ENCODE measurements around the gene GPC5. TPM values are rescaled to one million over a fixed set of nuclear protein-coding genes. Genes with fewer than 3 reads are reported as not detected.

Gene GPC5
- total RNA-seq, 1 experiment from 2014 or later: 0.15 TPM

GRCh38 chr13:91576590-91576989, 178.2 kb downstream of the GPC5 start:
- no CpG with 5 or more reads among the region's 2 CpGs for WGBS (ENCODE audit: extremely low coverage, insufficient read length, low lambda C conversion rate)

More at GRCh38 chr13:91576590-91576989, 178.2 kb downstream of the GPC5 start:
- H3K27me3 ChIP-seq (ENCODE audit: insufficient read depth, low read length): no peaks in the 10 kb centered on the region
- no peak overlapping the region for H3K27ac ChIP-seq (ENCODE audit: insufficient read length, low read depth, low read length)
- no peak overlapping the region for H3T11ph ChIP-seq (ENCODE audit: low read length)
- H3K4me1 Mint-ChIP-seq: no peaks in the 10 kb centered on the region
- H4K91ac ChIP-seq (ENCODE audit: insufficient read length, low read depth, low read length): no peak overlapping the region
- H2BK5ac ChIP-seq (ENCODE audit: insufficient read length, low read length): no peak overlapping the region
- no peak overlapping the region for H2AK5ac ChIP-seq (ENCODE audit: insufficient read length, low read length)
- H3K9ac ChIP-seq (ENCODE audit: extremely low read depth, insufficient read length, low read length): no peak overlapping the region
- no peak overlapping the region for H2BK15ac ChIP-seq (ENCODE audit: low read depth, low read length)
- TF ChIP-seq CTCF (conservative IDR thresholded peaks at IDR 0.05): peak; percentile 77
- no peak overlapping the region for H3K4me2 ChIP-seq (ENCODE audit: insufficient read depth, insufficient read length, low read length)
- H3K4me1 ChIP-seq (ENCODE audit: insufficient read depth, low read length): no peaks in the 10 kb centered on the region
- no peak overlapping the region for H3K56ac ChIP-seq (ENCODE audit: insufficient read length, low read depth, low read length)
- DNase-seq: peak; percentile 58
- no peak overlapping the region for H2BK20ac ChIP-seq (ENCODE audit: low read depth, low read length, poor library complexity, severe bottlenecking)
- no peaks in the 10 kb centered on the region for H3K79me2 ChIP-seq (ENCODE audit: insufficient read depth, low read length)
- no peaks in the 10 kb centered on the region for H4K20me1 ChIP-seq (ENCODE audit: control insufficient read depth, insufficient read depth, insufficient read length)
- H2AFZ ChIP-seq (ENCODE audit: low read length): no peak overlapping the region
- H3K4me3 Mint-ChIP-seq: no peak overlapping the region
- H3K9me3 ChIP-seq (ENCODE audit: control insufficient read depth, low read depth, low read length): no peaks in the 10 kb centered on the region
- H3K14ac ChIP-seq (ENCODE audit: insufficient read depth, low read length): no peak overlapping the region
- no peak overlapping the region for H4K5ac ChIP-seq (ENCODE audit: insufficient read length, low read depth, low read length)
- no peak overlapping the region for H2BK12ac ChIP-seq (ENCODE audit: insufficient read length, low read depth, low read length)
- H2BK120ac ChIP-seq (ENCODE audit: low read depth, low read length, poor library complexity, severe bottlenecking): no peak overlapping the region
- no peaks in the 10 kb centered on the region; a peak in 1 of 7 replicates for H3K36me3 Mint-ChIP-seq (ENCODE audit: insufficient read depth in 1 of 3, low read depth in 3 of 3)
- H4K8ac ChIP-seq (replicated peaks; ENCODE audit: insufficient read length, low read depth, low read length): no peak overlapping the region
- no peaks in the 10 kb centered on the region for H3K23me2 ChIP-seq (ENCODE audit: insufficient read length, low read depth, low read length, poor library complexity, severe bottlenecking)
- H3K27me3 Mint-ChIP-seq (ENCODE audit: low read depth): no peaks in the 10 kb centered on the region
- no peaks in the 10 kb centered on the region; a peak in 1 of 5 replicates for H3K9me3 Mint-ChIP-seq
- no peak overlapping the region for H3K27ac Mint-ChIP-seq
- H3K18ac ChIP-seq (ENCODE audit: insufficient read length, low read depth, low read length): no peak overlapping the region
- H3K23ac ChIP-seq (ENCODE audit: insufficient read length, low read depth, low read length): no peak overlapping the region
- H3K4ac ChIP-seq (ENCODE audit: low read depth, low read length): no peak overlapping the region
- no peaks in the 10 kb centered on the region for H3K79me1 ChIP-seq (ENCODE audit: insufficient read depth, low read depth, low read length, poor library complexity, severe bottlenecking)

Data from H9 (cell line).